Measurements from ENCODE around the gene CHRNA4.

The CHRNA4 gene

DNA sequence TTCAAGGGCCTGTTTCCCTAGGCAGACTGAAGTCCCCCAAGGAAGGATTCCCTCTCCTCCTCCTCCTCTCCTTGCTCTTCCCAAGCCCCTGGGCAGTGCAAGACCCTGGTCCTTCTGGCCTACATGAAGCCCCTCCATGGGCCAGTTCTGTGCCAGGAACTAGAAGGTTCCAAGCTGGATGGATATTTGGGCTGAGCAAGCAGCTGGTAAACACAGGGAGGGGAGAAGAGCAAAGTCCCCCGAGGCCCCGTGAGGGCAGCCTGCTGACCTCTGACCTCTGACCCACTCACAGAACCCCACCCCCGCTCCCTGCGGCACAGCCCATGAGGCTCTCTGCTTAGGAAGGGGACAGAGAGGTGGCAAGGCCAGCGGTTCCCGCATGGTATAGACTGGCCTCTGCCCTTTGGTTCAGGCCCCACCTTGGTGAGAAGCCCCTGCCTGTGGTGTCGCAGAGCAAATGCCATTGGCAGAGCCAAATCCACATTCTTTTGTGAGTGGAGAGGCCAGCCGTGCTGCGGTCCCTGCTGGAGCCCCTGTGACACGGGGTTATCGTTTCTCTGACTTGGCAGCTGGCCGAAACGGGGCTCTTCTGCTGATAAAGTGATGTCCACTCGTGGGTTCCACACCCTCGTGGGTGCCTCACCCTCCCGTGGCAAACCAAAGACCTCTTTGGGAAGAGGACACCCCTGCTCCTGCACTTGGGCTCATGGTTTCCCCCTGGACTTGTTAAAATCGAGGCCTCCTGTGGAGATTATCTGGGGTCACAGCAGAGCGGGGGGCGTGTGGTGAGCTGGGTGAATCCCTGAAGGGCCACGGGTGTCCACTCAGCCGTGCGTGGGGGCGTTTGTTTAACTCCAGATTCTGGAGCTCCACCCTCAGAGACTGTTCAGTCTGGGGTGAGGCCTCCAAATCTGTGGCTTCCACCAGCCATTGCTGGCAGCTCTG, 2.1 kb upstream of the CHRNA4 start:
- DNase-seq (ENCODE audit: low read depth) = no peak

DNA sequence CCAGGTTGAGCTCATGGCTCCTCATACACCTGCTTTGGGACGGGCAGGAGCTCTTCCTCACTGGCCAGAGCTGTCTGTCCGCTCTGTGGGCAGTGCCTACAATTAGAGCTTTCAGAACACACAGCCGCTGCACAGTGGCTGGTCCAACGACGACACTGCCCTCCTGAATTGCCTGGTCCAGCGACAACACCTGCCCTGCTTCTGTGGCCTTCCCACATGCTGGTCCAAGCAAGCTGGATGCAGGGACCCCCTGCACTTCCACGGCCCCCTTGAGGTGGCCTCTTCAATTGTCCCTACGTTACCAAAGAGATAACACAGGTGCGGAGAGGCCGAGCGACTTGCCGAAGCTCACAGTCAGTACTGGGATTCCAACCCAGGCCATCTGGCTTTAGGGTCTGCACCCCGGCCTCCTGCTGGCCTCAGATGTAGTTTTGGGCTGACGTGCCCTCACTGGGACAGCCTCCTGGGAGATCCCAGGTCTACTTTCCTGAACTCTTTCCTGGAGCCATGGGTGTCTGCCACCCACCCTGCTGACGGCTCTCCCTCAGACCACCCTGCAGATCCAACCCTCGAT, 1.4 kb upstream of the CHRNA4 start:
- DNase-seq (ENCODE audit: low read depth) = no peak

DNA sequence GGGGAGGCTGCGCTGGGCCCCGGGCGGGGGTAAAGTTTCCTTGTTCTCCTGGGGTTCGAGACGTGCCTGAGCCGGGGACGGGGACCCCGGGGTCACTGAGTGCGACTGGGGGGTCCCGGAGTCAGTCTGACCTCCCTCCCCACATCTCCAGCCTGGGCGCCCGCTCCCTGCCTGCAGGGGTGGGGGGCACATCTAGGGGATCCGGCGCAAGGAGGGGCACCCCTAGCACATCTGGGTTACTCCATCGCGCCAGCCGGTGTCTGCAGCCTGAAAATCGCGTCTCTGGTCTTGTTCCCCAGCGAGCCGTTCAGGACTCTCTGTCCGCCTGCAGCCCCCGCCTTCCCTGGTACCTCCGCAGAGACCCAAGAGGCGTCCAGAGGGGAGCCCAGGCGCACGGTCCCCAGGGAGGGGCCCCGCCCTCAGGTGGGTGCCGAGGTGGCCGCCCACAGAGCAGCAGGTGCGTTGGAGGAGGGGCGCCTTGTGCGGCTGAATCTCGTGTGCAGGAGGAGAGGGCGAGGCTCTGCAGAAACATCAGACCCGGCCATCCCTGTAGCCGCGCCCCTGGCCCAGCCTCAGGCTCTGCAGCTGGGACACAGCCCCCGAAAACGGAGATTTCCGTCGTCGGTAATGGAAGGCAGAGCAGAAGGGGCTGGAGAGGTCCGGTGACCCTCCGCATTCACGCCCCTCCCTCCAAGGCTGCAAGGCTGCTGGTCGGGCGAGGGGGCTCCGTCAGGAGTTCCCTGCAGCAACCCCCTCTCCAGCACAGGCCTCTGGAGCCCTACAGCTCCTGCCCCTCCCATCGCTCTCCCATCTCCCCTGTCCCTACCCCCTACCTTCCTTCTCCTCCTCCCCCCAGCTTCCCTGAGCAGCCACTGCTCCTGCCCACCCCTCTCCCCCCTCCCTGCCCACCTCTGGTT, 628 bp upstream of the CHRNA4 start:
- no peak for DNase-seq (ENCODE audit: low read depth)

DNA sequence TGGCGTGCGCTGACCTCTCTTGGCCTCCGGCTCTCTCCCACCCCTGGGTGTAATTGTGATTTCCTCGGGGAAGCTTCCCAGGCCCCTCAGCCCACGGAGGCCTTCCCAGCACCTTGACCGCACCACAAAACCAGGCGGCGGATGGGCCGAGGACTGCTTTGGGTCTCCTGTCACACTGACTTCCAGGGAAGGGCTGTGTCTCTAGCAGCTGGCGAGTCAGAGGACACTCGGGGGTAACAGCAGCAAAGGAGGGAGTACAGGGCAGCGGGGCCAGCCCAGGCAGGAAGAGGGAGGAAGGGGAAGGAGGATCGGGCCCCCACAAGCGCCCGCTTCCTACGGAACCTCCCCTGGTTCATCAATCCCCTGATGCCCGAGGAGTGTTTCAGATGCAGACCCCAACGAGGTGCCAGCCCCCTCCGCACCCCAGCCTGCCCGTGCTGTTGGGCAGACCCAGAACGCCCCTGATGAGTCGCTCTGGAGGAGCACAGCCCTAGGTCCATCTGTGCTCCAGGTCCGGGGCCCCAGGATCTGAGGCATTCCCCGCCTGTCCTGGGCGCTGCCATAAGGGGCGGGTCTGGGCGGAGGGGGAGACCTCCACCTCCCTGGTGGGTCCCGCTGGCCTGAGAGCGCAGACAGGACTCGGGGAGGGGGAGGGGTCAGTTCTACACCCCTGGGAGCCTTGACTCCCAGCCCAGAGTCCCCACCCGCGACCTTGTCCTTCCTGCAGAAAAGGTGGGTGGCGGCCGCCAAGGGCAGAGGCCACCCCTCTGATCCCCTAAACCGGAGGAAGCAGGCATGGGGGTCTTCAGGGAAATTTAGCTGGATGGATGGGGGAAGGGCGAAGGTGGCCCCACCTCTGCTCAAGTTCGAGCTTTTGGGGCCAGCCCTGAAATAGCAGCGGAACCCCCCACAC, 956 bp downstream of the CHRNA4 start:
- no peak for DNase-seq (ENCODE audit: low read depth)

DNA sequence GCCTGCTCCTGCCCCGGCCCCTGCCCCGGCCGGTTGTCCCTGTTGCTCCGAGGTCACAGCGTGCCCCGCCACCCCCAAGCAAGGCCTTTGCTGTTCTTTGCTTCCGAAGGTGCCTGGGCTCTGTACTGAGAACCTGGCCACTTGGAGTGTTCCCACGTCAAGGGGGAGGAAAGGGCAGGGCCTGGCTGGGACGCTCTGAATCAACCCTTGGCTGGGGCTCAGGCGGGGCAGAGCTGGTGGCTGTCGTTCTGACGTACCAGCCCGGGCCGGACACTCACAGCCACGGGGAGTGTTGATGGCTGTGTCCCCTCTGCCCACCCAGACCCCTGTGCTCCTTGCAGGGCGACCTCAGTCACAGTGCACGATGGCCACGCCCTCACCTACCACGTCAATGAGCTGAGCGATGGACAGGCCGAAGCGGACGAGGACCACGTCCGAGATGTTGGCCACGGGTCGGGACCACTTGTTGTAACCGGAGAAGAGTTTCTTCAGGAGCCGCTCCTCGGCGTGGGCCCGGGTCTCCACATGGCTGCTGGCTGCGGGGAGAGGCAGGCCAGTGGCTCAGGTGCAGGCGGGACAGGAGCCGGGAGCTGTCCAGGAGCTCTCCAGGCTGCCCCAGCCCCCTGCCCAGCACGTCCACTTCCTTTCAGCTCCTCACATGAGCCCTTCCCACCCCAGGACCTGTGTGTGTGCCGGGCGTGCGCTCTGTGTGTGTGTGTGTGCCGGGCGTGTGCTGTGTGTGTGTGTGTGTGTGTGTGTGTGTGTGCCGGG, 1.8 kb downstream of the CHRNA4 start:
- DNase-seq (ENCODE audit: low read depth) = no peak

DNA sequence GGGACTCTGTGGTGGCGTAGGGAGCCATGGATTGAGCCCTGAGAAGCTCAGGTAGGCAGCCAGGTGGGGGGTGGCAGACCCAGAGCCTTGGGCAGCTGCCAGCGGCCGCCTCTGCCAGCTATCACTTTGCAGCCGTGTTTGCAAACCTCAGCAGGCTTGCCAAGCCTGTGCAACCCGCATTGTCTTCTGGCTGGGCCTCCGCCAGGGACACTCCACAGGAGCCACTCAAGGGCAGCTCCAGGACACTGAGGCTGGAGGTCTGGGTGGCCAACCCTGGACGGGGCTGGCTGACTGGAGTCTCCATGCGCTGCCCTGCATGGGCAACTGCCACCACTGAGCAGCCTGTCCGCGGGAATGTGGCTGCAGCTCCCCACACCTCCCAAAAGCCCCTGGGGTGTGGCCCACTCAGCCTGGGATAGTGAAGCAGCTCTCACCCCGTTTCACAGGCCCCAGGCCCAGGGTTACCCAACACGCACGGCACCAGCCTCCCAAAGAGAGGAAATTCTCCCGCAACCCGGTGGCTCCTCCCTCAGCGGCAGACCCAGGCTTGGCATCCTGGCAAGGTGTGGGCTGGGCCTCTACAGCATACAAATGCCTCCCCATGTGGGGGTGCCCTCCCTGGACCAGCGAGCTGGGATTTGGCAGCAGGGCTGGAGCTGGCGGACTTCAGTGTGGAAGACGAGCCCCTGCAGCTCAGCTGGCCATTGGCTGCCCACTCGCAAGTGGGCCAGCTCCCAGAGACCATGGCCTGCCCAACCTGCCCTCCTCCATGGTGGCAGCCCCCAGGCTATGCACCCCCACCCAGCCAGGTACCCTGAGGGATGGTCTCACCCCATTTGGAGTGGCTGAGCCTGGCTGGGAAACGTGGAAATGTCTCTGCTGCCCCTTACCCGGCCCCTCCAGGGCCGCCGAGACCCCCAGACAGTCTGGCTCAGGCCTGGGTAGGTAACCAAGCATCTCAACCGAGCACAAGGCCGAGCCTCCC, 2.9 kb downstream of the CHRNA4 start:
- DNase-seq (ENCODE audit: low read depth) = no peak

DNA sequence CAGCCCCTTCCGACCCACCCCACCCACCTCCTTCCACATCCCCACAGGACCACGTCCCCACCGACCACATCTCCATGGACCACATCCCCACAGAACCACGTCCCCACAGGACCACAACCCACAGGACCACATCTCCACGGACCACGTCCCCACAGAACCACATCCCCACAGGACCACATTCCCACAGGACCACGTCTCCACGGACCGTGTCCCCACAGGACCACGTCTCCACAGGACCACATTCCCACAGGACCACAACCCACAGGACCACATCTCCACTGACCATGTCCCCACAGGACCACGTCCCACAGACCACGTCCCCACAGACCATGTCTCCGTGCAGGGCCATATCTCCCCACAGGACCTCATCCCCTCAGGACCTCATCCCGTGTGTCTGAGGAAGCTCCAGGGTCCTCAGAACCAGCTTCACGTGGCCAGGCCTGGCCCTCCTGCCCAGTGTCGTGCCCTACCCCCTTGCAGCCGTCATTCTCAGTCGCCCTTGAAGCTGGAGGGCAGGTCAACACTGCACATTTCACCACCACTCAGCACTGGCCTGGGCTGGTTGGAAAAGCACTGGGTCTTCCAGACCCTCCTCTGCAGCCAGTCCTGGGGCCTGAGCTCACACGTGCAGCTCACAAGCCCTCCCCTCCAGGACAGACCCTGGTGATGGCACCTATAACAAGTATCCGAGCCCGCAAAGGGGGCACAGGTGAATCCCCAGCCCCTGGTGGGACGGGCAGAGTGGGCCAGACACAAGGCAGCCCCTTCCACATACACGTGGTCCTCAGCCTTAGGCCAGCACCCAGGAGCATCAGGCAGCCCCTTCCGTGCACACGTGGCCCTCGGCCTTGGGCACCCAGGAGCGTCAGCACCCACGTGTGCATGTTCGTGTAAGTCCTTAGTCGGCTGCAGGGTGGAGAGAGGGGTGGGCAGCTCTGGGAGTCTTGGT, 3.9 kb downstream of the CHRNA4 start:
- DNase-seq (ENCODE audit: low read depth) = no peak

DNA sequence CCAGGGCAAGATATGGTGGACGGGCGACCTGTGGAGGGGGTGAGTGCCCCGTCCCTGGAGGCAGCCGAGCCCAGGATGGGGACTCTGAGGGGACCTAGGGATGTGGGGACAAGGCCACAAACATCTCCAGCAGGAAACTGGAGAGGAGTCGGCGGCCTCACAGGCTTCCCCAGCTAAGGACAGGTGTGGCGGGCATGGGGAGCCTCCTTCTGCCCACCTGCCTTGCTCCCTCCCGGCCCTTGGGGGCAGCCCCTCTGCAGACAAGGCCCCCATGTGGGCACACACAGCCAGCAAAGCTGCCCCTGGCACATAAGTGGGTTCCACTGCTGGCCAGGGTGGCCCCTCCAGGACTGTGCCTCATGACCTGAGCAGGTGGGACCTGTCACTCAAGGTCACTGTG, 4.6 kb downstream of the CHRNA4 start:
- DNase-seq (ENCODE audit: low read depth) = no peak

DNA sequence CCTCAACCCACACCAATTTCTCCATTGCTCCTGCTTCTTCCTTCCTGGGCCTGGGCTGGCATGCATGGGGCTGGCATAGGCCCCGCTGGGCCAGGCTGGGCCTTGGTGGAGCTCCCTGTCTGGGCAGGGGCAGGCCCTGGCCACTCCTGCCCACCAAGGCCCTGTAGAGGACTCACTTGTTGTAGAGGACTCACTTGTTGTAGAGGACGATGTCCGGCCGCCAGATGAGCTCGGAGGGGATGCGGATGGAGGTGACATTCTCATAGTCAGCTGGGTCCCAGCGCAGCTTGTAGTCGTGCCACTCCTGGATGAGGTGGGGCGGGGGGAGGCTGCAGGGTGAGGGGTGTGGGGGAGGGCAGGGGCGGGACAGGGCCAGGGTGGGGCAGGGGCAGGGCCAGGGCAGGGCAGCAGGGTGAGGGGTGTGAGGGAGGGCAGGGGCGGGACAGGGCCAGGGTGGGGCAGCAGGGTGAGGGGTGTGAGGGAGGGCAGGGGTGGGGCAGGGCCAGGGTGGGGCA, 5.3 kb downstream of the CHRNA4 start:
- DNase-seq (ENCODE audit: low read depth) = no peak

DNA sequence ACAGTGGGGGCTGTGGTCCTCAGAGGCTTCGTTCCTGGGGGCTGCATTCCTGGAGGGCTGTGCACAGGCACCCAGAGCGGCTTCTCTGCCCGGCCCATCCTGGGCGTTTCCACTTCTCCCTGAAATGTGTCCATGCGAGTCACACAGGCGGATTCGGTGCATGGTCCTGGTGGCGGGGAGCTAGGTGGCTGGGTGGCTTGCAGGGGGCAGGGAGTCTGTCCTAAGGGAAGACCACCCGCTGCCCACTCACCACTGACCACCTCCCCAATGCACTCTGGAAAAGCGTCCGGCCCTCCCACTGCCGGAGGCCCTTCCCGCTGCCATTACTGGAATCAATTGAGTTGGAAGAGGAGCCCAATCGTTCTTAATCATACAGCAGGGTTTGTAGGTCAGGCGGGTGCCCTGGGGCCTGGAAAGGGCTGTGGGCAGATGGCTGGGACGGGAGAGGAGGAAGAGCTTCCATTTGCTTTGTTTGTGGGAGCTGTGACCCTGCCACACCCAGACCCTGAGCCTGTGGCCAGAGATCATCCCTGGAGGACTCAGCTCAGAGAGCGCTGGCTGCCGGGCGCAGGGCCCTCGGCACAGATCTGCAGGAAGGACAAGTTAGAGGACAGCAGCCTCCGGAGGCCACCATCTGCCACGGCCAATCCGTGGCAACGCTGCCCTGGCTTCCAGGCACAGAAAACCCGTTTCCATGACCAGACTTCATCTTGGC, 6.4 kb downstream of the CHRNA4 start:
- DNase-seq (ENCODE audit: low read depth) = no peak

DNA sequence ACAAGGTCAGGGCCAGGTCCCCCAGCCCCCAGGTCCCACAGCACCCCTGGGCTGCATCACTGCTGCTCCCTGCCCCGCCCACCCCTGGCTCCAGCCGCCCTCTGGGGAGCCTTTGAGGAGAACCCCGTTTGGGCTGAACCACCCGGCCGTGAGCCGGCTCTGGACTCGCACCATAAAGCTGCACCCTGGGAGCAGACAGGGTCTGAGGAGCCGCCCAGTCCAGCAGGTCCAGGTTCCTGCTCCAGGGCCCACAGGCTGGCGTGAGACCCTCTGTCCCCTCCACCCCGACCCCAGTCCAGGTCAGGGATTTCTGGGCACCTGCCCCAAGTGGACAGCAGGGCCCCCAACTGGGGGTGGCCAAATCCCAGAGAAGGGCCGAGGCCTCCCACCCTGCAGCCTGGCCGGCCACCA, 8.3 kb downstream of the CHRNA4 start:
- no peak for DNase-seq (ENCODE audit: low read depth)

DNA sequence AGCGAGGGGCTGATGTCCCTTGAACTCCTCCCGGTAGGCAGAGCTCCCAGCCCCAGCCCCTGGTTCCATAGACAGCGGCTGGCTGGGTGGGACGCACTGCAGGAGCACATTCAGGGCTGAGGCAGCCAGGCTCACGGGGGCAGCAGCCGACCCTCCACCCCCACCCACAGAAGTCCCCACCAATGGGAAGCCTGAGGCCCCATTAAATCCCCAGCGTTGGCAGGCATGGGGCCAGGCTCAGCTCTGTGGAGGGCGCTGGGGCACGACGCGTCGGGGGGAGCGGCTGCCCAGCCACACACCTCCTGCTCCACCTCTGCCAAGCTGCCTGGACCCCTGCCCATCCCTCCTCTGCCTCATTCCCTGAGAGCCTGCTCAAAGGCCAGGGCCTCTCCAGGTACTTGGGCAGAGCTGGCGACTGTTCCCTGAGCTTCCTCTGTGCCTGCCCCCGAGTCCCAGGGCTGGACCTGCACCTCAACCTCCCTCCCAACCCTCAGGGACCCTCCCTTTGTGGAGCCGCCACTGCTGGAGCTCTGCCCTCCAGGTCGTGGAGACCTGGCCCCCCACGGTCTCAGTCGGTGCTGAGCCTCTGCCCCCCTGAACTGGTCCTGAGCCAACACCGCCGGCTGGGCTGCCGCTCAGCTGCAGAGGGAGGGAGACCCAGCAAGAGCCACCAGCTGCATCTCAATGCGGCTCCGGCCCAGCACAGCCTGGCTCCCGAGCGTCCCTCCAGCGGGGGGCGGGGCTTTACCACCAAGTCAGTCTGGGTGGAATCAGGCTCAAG, 9.1 kb downstream of the CHRNA4 start:
- DNase-seq (ENCODE audit: low read depth) = no peak

DNA sequence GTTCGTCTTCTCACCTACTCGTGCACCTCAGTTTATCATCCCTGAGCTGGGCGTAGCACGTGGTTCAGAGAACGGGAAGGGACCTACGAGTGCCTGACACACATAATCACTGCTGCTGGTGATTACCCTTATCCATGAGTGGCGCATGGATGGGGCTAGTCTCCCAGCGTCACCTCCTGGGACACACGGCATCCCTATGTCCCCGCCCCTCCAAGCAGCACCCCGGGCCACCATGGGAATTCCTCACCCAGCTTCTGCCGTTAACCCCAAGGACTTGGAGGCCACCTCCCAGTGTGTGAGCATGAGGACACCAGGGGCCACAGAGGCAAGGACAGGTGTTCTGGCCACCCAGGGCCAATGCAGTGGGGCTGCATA, 9.8 kb downstream of the CHRNA4 start:
- no peak for DNase-seq (ENCODE audit: low read depth)

DNA sequence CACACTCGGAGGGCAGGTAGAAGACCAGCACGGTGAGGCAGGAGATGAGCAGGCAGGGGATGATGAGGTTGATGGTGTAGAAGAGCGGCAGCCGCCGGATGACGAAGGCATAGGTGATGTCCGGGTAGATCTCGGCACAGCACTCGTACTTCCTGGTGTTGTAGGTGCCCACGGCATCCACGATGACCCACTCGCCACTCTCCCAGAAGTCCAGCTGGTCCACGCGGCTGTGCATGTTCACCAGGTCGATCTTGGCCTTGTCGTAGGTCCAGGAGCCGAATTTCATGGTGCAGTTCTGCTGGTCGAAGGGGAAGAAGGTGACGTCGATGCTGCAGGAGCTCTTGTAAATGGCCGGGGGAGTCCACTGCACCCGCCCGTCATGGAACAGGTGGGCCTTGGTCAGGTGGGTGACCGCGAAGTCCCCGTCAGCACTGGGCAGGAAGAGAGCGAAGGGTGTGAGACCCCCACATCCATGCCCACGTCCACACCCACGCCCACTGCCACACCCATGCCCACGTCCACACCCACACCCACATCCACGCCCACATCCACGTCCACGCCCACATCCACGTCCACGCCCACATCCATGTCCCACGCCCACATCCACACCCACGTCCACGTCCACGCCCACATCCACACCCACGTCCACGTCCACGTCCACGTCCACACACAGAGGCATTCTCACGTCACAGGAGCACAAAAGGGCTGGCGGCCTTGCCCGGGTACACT, 10.4 kb downstream of the CHRNA4 start:
- no peak for DNase-seq (ENCODE audit: low read depth)

DNA sequence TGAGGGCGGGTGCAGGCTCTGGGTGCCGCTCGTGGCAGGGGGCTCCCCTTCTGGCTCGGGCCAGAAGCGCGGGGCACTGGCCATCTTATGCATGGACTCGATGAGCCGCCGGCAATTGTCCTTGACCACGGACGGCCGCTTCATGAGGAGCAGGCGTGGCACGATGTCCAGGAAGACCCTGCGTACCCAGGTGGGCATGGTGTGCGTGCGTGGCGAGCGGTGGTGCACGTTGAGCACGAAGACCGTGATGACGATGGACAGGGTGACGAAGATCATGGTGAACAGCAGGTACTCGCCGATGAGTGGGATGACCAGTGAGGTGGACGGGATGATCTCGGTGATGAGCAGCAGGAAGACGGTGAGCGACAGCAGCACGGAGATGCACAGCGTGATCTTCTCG, 11.0 kb downstream of the CHRNA4 start:
- DNase-seq (ENCODE audit: low read depth) = no peak

DNA sequence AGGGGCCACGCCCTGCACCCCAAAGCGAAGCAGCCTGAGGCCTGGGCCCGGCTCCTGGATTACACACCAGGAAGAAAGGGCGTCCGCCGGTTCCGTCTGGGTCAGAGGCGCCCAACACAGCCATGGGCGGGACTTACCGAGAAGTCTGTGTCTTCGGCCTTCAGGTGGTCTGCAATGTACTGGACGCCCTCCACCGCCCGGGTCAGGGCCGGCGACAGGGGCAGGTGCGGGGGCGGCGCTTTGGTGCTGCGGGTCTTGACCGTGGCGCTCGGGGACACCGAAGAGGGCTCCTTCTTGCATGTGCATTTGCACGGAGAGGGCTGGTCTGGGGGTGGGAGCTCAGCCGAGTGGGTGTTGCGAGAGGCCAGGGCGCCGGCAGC, 11.6 kb downstream of the CHRNA4 start:
- no peak for DNase-seq (ENCODE audit: low read depth)
